Measurements from ENCODE around the gene DNAJA3.

- TF ChIP-seq, protein P1, sequence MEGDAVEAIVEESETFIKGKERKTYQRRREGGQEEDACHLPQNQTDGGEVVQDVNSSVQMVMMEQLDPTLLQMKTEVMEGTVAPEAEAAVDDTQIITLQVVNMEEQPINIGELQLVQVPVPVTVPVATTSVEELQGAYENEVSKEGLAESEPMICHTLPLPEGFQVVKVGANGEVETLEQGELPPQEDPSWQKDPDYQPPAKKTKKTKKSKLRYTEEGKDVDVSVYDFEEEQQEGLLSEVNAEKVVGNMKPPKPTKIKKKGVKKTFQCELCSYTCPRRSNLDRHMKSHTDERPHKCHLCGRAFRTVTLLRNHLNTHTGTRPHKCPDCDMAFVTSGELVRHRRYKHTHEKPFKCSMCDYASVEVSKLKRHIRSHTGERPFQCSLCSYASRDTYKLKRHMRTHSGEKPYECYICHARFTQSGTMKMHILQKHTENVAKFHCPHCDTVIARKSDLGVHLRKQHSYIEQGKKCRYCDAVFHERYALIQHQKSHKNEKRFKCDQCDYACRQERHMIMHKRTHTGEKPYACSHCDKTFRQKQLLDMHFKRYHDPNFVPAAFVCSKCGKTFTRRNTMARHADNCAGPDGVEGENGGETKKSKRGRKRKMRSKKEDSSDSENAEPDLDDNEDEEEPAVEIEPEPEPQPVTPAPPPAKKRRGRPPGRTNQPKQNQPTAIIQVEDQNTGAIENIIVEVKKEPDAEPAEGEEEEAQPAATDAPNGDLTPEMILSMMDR (IDR thresholded peaks at IDR 0.05), result no peak
- no peak for TF ChIP-seq POLR2A (IDR thresholded peaks at IDR 0.05)
These were observed 25.4 kb downstream of the DNAJA3 start for GRCh38 chr16:4450931-4451519.

Data from adrenal gland (tissue), 5 donors.